Measurements from ENCODE around the gene NLGN1.
"Not testable (repeated sequence)": the region's sequence is repeated elsewhere in the genome, so short reads cannot be mapped to it uniquely, and the experiment has no call there.

The NLGN1 gene

GRCh38 chr3:173416070-173416469 lies 18.5 kb downstream of the NLGN1 start:
- DNase-seq (ENCODE audit: low read depth, low spot score), result no peak
- Histone ChIP-seq H3K4me3 (ENCODE audit: low read length) (no peak overlapping the region), H3K4me1 (ENCODE audit: control insufficient read depth, insufficient read depth, low read length) (peaks cover 1% of the 10 kb centered on the region; the same call in 1 of the 2 replicates), H3K27ac (ENCODE audit: low read length) (no peak overlapping the region), H3K36me3 (ENCODE audit: control insufficient read depth, insufficient read depth, low read length) (no peaks in the 10 kb centered on the region), H3K27me3 (ENCODE audit: control insufficient read depth, insufficient read depth, low read length) (no peaks in the 10 kb centered on the region), H3K9me3 (ENCODE audit: control insufficient read depth, insufficient read depth, low read length) (no peaks in the 10 kb centered on the region)
- no CpG with 5 or more reads among the region's 1 CpG for WGBS (ENCODE audit: insufficient coverage, insufficient read length)

GRCh38 chr3:173429076-173429475 lies 31.5 kb downstream of the NLGN1 start:
- WGBS (ENCODE audit: insufficient coverage, insufficient read length), result no CpG with 5 or more reads among the region's 5 CpGs
- Histone ChIP-seq H3K36me3 (ENCODE audit: control insufficient read depth, insufficient read depth, low read length) (no peaks in the 10 kb centered on the region), H3K9me3 (ENCODE audit: control insufficient read depth, insufficient read depth, low read length) (no peaks in the 10 kb centered on the region), H3K27ac (ENCODE audit: low read length) (no peak overlapping the region), H3K4me3 (ENCODE audit: low read length) (no peak overlapping the region), H3K27me3 (ENCODE audit: control insufficient read depth, insufficient read depth, low read length) (no peaks in the 10 kb centered on the region), H3K4me1 (ENCODE audit: control insufficient read depth, insufficient read depth, low read length) (no peaks in the 10 kb centered on the region)
- no peak for DNase-seq (ENCODE audit: low read depth, low spot score)

GRCh38 chr3:173429527-173429926 lies 32.0 kb downstream of the NLGN1 start:
- Histone ChIP-seq H3K27ac (ENCODE audit: low read length) (no peak overlapping the region), H3K4me3 (ENCODE audit: low read length) (no peak overlapping the region), H3K36me3 (ENCODE audit: control insufficient read depth, insufficient read depth, low read length) (no peaks in the 10 kb centered on the region), H3K4me1 (ENCODE audit: control insufficient read depth, insufficient read depth, low read length) (no peaks in the 10 kb centered on the region), H3K9me3 (ENCODE audit: control insufficient read depth, insufficient read depth, low read length) (no peaks in the 10 kb centered on the region), H3K27me3 (ENCODE audit: control insufficient read depth, insufficient read depth, low read length) (no peaks in the 10 kb centered on the region)
- no peak for DNase-seq (ENCODE audit: low read depth, low spot score)
- no CpG with 5 or more reads among the region's 1 CpG for WGBS (ENCODE audit: insufficient coverage, insufficient read length)

DNA sequence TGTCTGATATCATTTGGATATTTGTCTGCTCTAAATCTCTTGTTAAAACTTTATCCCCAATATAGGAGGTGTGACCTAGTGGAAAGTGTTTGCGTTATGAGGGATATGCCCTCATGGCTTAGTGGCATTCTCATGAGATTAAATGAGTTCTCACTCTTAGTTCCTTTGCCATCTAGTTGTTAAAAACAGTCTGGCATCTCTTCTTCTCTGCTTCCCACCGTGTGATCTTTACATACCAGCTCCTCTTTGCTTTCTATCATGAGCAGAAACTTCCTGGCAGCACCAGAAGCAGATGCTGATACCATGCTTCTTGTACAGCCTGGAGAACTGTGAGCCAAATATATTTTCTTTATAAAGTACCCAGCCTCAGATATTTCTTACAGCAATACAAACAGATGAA lies 33.0 kb downstream of the NLGN1 start:
- no CpG with 5 or more reads among the region's 2 CpGs for WGBS (ENCODE audit: insufficient coverage, insufficient read length)
- H3K9me3 ChIP-seq (ENCODE audit: control insufficient read depth, insufficient read depth, low read length), result no peaks in the 10 kb centered on the region
- H3K4me1 ChIP-seq (ENCODE audit: control insufficient read depth, insufficient read depth, low read length), result no peaks in the 10 kb centered on the region
- DNase-seq (ENCODE audit: low read depth, low spot score), result no peak
- no peaks in the 10 kb centered on the region for H3K36me3 ChIP-seq (ENCODE audit: control insufficient read depth, insufficient read depth, low read length)
- no peak overlapping the region for H3K27ac ChIP-seq (ENCODE audit: low read length)
- H3K27me3 ChIP-seq (ENCODE audit: control insufficient read depth, insufficient read depth, low read length), result no peaks in the 10 kb centered on the region
- H3K4me3 ChIP-seq (ENCODE audit: low read length), result no peak overlapping the region

- Histone ChIP-seq H3K36me3 (ENCODE audit: control insufficient read depth, insufficient read depth, low read length) (no peaks in the 10 kb centered on the region), H3K4me1 (ENCODE audit: control insufficient read depth, insufficient read depth, low read length) (no peaks in the 10 kb centered on the region), H3K4me3 (ENCODE audit: low read length) (no peak overlapping the region), H3K27me3 (ENCODE audit: control insufficient read depth, insufficient read depth, low read length) (no peaks in the 10 kb centered on the region), H3K9me3 (ENCODE audit: control insufficient read depth, insufficient read depth, low read length) (no peaks in the 10 kb centered on the region), H3K27ac (ENCODE audit: low read length) (no peak overlapping the region)
- 100% methylated on average over 1 of the region's 1 CpG for WGBS (ENCODE audit: insufficient coverage, insufficient read length)
- no peak for DNase-seq (ENCODE audit: low read depth, low spot score)
Observed at GRCh38 chr3:173439004-173439403, 41.5 kb downstream of the NLGN1 start.

DNA sequence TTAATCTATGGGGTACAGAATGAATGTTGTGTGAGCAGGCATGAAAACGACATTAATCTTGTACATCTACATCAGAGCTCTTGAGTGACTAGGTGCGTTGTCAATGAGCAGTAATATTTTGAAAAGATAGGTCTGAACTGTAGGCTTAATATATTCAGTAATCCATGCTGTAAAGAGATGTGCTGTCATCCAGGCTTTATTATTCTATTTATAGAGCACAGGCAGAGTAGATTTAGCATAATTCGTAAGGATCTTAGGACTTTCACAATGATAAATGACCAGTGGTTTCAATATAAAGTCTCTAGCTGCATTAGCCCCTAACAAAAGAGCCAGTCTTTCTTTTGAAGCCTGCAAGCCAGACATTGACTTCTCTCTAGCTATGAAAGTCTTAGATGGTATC lies 43.0 kb downstream of the NLGN1 start:
- Histone ChIP-seq H3K4me1 (ENCODE audit: control insufficient read depth, insufficient read depth, low read length) (no peaks in the 10 kb centered on the region), H3K27ac (ENCODE audit: low read length) (no peak overlapping the region), H3K9me3 (ENCODE audit: control insufficient read depth, insufficient read depth, low read length) (no peaks in the 10 kb centered on the region), H3K27me3 (ENCODE audit: control insufficient read depth, insufficient read depth, low read length) (no peaks in the 10 kb centered on the region), H3K36me3 (ENCODE audit: control insufficient read depth, insufficient read depth, low read length) (no peaks in the 10 kb centered on the region), H3K4me3 (ENCODE audit: low read length) (no peak overlapping the region)
- no peak for DNase-seq (ENCODE audit: low read depth, low spot score)
- WGBS (ENCODE audit: insufficient coverage, insufficient read length), result no CpG with 5 or more reads among the region's 3 CpGs

DNA sequence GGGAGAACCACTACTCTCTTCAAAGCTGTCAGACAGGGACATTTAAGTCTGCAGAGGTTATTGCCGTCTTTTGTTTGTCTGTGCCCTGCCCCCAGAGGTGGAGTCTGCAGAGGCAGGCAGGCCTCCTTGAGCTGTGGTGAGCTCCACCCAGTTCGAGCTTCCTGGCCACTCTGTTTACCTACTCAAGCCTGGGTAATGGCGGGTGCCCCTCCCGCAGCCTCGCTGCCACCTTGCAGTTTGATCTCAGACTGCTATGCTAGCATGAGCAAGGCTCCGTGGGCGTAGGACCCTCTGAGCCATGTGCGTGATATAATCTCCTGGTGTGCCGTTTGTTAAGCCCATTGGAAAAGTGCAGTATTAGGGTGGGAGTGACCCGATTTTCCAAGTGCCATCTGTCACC lies 54.0 kb downstream of the NLGN1 start:
- not testable (repeated sequence) for H3K36me3 ChIP-seq (ENCODE audit: control insufficient read depth, insufficient read depth, low read length); H3K27me3 ChIP-seq (ENCODE audit: control insufficient read depth, insufficient read depth, low read length); DNase-seq (ENCODE audit: low read depth, low spot score); H3K27ac ChIP-seq (ENCODE audit: low read length); H3K9me3 ChIP-seq (ENCODE audit: control insufficient read depth, insufficient read depth, low read length); H3K4me1 ChIP-seq (ENCODE audit: control insufficient read depth, insufficient read depth, low read length); H3K4me3 ChIP-seq (ENCODE audit: low read length)
- no CpG with 5 or more reads among the region's 10 CpGs for WGBS (ENCODE audit: insufficient coverage, insufficient read length)

GRCh38 chr3:173463250-173463649 lies 65.7 kb downstream of the NLGN1 start:
- no peaks in the 10 kb centered on the region for H3K36me3 ChIP-seq (ENCODE audit: control insufficient read depth, insufficient read depth, low read length)
- H3K9me3 ChIP-seq (ENCODE audit: control insufficient read depth, insufficient read depth, low read length), result no peaks in the 10 kb centered on the region
- H3K27me3 ChIP-seq (ENCODE audit: control insufficient read depth, insufficient read depth, low read length), result no peaks in the 10 kb centered on the region
- DNase-seq (ENCODE audit: low read depth, low spot score), result no peak
- H3K27ac ChIP-seq (ENCODE audit: low read length), result no peak overlapping the region
- no peak overlapping the region for H3K4me3 ChIP-seq (ENCODE audit: low read length)
- no peaks in the 10 kb centered on the region for H3K4me1 ChIP-seq (ENCODE audit: control insufficient read depth, insufficient read depth, low read length)
- no CpG with 5 or more reads among the region's 3 CpGs for WGBS (ENCODE audit: insufficient coverage, insufficient read length)

DNA sequence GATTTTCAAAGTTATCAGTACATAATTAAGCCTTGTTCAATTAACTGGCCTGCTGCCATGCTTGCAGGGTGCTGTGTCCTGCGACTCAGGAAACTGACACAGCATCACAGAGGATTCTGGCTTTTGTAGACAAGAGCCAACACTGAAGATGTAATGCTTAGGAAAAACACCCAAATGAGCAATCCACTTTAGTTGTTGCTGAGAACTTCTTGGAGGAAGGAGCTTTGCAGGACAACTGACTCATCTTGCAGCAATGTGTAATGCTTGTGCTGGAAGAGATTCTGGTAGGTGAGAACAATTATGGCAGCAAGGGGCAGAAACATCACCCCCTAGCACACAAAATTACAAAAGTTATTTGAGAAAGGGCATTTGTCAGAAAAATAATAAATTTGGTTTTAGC lies 67.6 kb downstream of the NLGN1 start:
- no peaks in the 10 kb centered on the region for H3K36me3 ChIP-seq (ENCODE audit: control insufficient read depth, insufficient read depth, low read length)
- H3K4me3 ChIP-seq (ENCODE audit: low read length), result no peak overlapping the region
- H3K9me3 ChIP-seq (ENCODE audit: control insufficient read depth, insufficient read depth, low read length), result no peaks in the 10 kb centered on the region
- no CpG with 5 or more reads among the region's 1 CpG for WGBS (ENCODE audit: insufficient coverage, insufficient read length)
- H3K4me1 ChIP-seq (ENCODE audit: control insufficient read depth, insufficient read depth, low read length), result no peaks in the 10 kb centered on the region
- no peaks in the 10 kb centered on the region for H3K27me3 ChIP-seq (ENCODE audit: control insufficient read depth, insufficient read depth, low read length)
- H3K27ac ChIP-seq (ENCODE audit: low read length), result no peak overlapping the region
- no peak for DNase-seq (ENCODE audit: low read depth, low spot score)

DNA sequence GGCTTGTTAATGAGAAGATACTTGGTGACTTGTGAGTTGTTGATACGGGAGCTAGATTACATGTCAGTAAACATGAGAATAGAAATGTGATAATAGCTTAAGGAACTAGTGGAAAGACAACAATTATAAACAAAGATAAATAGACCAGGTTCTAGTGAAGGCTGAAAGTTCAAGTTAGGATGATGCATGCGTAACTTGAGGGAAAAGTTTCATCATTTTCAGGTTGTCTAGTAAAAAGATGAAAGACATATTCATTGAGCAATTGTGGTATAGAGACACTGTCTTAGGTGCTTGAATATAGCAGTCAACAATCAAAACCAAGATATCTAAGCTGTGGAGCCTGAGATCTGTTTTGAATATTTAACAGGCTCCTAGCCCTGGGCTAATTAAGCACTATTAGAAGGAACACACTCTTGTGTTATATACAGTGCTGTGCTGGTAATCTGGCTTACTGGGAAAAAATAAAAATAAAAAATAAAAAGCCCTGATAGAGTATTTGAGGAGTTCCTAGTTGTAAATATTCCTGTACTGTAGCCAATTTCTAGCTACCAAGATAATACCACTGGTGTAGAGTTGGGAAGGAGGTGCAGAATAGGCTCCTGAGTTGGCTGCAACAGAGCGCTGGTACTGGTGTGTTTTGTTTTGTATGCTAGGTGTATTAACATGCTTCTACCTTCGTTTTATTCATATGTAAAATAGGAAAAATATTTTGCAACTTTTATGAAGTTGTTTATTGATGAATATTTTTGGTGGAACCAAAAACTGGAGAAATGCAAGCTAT lies 68.5 kb downstream of the NLGN1 start:
- Histone ChIP-seq H3K4me3 (ENCODE audit: low read length) (no peak overlapping the region), H3K36me3 (ENCODE audit: control insufficient read depth, insufficient read depth, low read length) (no peaks in the 10 kb centered on the region), H3K27me3 (ENCODE audit: control insufficient read depth, insufficient read depth, low read length) (no peaks in the 10 kb centered on the region), H3K9me3 (ENCODE audit: control insufficient read depth, insufficient read depth, low read length) (no peaks in the 10 kb centered on the region), H3K27ac (ENCODE audit: low read length) (no peak overlapping the region), H3K4me1 (ENCODE audit: control insufficient read depth, insufficient read depth, low read length) (no peaks in the 10 kb centered on the region)
- DNase-seq (ENCODE audit: low read depth, low spot score), result no peak
- WGBS (ENCODE audit: insufficient coverage, insufficient read length), result 100% methylated on average over 2 of the region's 4 CpGs

DNA sequence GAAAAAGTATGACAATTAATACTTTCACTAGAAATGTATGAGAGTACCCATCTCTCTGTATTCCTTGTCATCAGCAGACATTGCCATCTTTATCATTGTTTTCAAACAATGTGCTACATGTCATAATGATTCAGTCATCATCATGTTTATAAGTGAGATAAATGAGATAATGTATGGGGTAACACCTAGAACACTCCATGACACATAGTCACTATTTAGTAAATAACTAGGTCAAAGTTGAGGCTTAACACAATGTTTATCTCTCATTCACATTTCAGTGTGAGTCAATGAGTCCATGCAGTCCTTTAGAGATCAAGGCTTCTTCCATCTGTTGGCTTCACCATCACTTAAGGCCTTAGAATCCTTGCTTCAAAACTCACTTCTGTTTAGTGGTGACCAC lies 70.0 kb downstream of the NLGN1 start:
- no peak for DNase-seq (ENCODE audit: low read depth, low spot score)
- Histone ChIP-seq H3K4me1 (ENCODE audit: control insufficient read depth, insufficient read depth, low read length) (no peaks in the 10 kb centered on the region), H3K4me3 (ENCODE audit: low read length) (no peak overlapping the region), H3K27me3 (ENCODE audit: control insufficient read depth, insufficient read depth, low read length) (no peaks in the 10 kb centered on the region), H3K9me3 (ENCODE audit: control insufficient read depth, insufficient read depth, low read length) (no peaks in the 10 kb centered on the region), H3K36me3 (ENCODE audit: control insufficient read depth, insufficient read depth, low read length) (no peaks in the 10 kb centered on the region), H3K27ac (ENCODE audit: low read length) (no peak overlapping the region)
